Measurements from ENCODE around the gene OR2A7. TPM values are rescaled to one million over a fixed set of nuclear protein-coding genes. Genes with fewer than 3 reads are reported as not detected.
"Not testable (repeated sequence)": the region's sequence is repeated elsewhere in the genome, so short reads cannot be mapped to it uniquely, and the experiment has no call there.

Gene OR2A7
- polyA plus RNA-seq, 1 of the 3 experiments (the other 2 are of a cell fraction) = not detected

- DNase-seq; POLR2A ChIA-PET; H3F3A ChIP-seq (replicated peaks; ENCODE audit: insufficient read depth); H3K9ac ChIP-seq; H3K79me2 ChIP-seq (ENCODE audit: insufficient read depth); H3K4me1 ChIP-seq (ENCODE audit: control insufficient read depth in 1 of 2, insufficient read depth in 2 of 2, low read depth in 1 of 2, low read length in 1 of 2); H3K9me2 ChIP-seq; H3K27me3 ChIP-seq (ENCODE audit: insufficient read depth); H3K4me3 ChIP-seq (ENCODE audit: low read depth in 2 of 2, low read length in 1 of 2); H4K20me1 ChIP-seq (ENCODE audit: insufficient read depth); H3K27ac ChIP-seq (ENCODE audit: low read depth in 2 of 2, low read length in 1 of 2); H3K36me3 ChIP-seq (replicated peaks in 1 of 2; ENCODE audit: control insufficient read depth in 1 of 2, insufficient read depth in 2 of 2, low read length in 1 of 2); H3K4me2 ChIP-seq; CTCF ChIA-PET; H2AFZ ChIP-seq (ENCODE audit: low read depth); H3K9me3 ChIP-seq: not testable (repeated sequence)
- WGBS (ENCODE audit: low lambda C conversion rate) = no CpG with 5 or more reads among the region's 5 CpGs
Measured at GRCh38 chr7:144246967-144247366, 17.6 kb downstream of the OR2A7 start.

DNA sequence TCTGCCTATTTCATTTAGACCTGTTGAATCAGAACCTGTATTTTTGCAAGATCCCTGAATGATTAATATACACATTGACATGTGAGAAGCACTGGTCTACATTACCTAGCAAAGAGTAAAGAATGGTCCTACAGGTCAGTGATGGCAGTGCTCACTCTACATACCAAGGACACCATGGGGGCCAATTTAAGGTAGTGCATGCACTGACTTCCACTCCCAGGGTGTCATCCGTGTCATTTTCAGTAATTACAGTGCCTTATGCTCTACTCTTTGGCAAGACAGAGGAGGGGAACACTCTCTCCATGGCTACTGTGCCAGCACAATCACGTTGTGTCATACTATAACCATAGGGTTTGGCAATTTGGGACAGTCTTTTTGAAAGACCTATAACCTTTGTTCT lies 19.2 kb downstream of the OR2A7 start:
- H3K9me2 ChIP-seq; DNase-seq; H3K4me1 ChIP-seq (ENCODE audit: control insufficient read depth in 1 of 2, insufficient read depth in 2 of 2, low read depth in 1 of 2, low read length in 1 of 2); CTCF ChIA-PET; H3K27ac ChIP-seq (ENCODE audit: low read depth in 2 of 2, low read length in 1 of 2); H2AFZ ChIP-seq (ENCODE audit: low read depth); H3K9me3 ChIP-seq; H3F3A ChIP-seq (replicated peaks; ENCODE audit: insufficient read depth); H3K9ac ChIP-seq; H3K27me3 ChIP-seq (ENCODE audit: insufficient read depth); H3K4me2 ChIP-seq; H3K79me2 ChIP-seq (ENCODE audit: insufficient read depth); H3K36me3 ChIP-seq (replicated peaks in 1 of 2; ENCODE audit: control insufficient read depth in 1 of 2, insufficient read depth in 2 of 2, low read length in 1 of 2); H3K4me3 ChIP-seq (ENCODE audit: low read depth in 2 of 2, low read length in 1 of 2); H4K20me1 ChIP-seq (ENCODE audit: insufficient read depth); POLR2A ChIA-PET: not testable (repeated sequence)
- WGBS (ENCODE audit: low lambda C conversion rate) = no CpG with 5 or more reads among the region's 2 CpGs

DNA sequence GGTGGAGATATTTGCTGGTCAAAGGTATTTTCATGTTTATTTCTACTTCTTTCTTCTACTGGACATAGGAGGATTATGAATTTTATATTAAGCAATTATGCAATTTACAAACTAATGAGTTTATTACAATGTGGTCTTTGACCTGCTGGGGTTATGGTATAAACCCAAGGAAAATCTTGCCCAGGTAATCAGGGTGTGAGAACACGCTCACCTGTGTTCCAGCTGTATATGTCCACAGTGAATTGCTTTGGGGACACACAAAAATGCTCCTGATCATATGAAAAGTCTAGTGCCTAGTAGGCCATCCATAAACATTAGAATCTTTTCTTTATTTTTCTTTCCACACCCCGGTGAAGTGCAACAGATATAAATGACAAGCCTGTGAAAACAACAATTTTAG lies 25.2 kb downstream of the OR2A7 start, which contains the start of gene OR2A42:
Gene OR2A42, minus strand, starts transcription at position 241 of the 400 bp plus-strand sequence. CDS start 6,762 bp downstream, outside the sequence.
- H3K4me3 ChIP-seq (ENCODE audit: low read depth in 2 of 2, low read length in 1 of 2); H3K4me1 ChIP-seq (ENCODE audit: control insufficient read depth in 1 of 2, insufficient read depth in 2 of 2, low read depth in 1 of 2, low read length in 1 of 2); H3K9me3 ChIP-seq; POLR2A ChIA-PET; H2AFZ ChIP-seq (ENCODE audit: low read depth); H3K9me2 ChIP-seq; DNase-seq; H3K27me3 ChIP-seq (ENCODE audit: insufficient read depth); H3K9ac ChIP-seq; H3F3A ChIP-seq (replicated peaks; ENCODE audit: insufficient read depth); H3K4me2 ChIP-seq; H3K36me3 ChIP-seq (replicated peaks in 1 of 2; ENCODE audit: control insufficient read depth in 1 of 2, insufficient read depth in 2 of 2, low read length in 1 of 2); CTCF ChIA-PET; H3K27ac ChIP-seq (ENCODE audit: low read depth in 2 of 2, low read length in 1 of 2); H4K20me1 ChIP-seq (ENCODE audit: insufficient read depth); H3K79me2 ChIP-seq (ENCODE audit: insufficient read depth): not testable (repeated sequence)
- 5% methylated on average over 1 of the region's 2 CpGs for WGBS (ENCODE audit: low lambda C conversion rate)

- H3F3A ChIP-seq (replicated peaks; ENCODE audit: insufficient read depth); H3K4me2 ChIP-seq; H3K36me3 ChIP-seq (replicated peaks in 1 of 2; ENCODE audit: control insufficient read depth in 1 of 2, insufficient read depth in 2 of 2, low read length in 1 of 2); H4K20me1 ChIP-seq (ENCODE audit: insufficient read depth); H3K27ac ChIP-seq (ENCODE audit: low read depth in 2 of 2, low read length in 1 of 2); DNase-seq; H3K4me1 ChIP-seq (ENCODE audit: control insufficient read depth in 1 of 2, insufficient read depth in 2 of 2, low read depth in 1 of 2, low read length in 1 of 2); H3K27me3 ChIP-seq (ENCODE audit: insufficient read depth); H3K9ac ChIP-seq; POLR2A ChIA-PET; H3K9me3 ChIP-seq; H3K79me2 ChIP-seq (ENCODE audit: insufficient read depth); H3K4me3 ChIP-seq (ENCODE audit: low read depth in 2 of 2, low read length in 1 of 2); CTCF ChIA-PET; H2AFZ ChIP-seq (ENCODE audit: low read depth); H3K9me2 ChIP-seq: not testable (repeated sequence)
- WGBS (ENCODE audit: low lambda C conversion rate) = 1% methylated on average over 2 of the region's 2 CpGs
Measured at GRCh38 chr7:144238530-144239082, 26.0 kb downstream of the OR2A7 start.

GRCh38 chr7:144233039-144233438 lies 31.6 kb downstream of the OR2A7 start:
- H3K79me2 ChIP-seq (ENCODE audit: insufficient read depth); H4K20me1 ChIP-seq (ENCODE audit: insufficient read depth); H3K9ac ChIP-seq; H3K36me3 ChIP-seq (replicated peaks in 1 of 2; ENCODE audit: control insufficient read depth in 1 of 2, insufficient read depth in 2 of 2, low read length in 1 of 2); DNase-seq; CTCF ChIA-PET; H3F3A ChIP-seq (replicated peaks; ENCODE audit: insufficient read depth); H3K4me2 ChIP-seq; H3K27me3 ChIP-seq (ENCODE audit: insufficient read depth); H3K4me1 ChIP-seq (ENCODE audit: control insufficient read depth in 1 of 2, insufficient read depth in 2 of 2, low read depth in 1 of 2, low read length in 1 of 2); H3K27ac ChIP-seq (ENCODE audit: low read depth in 2 of 2, low read length in 1 of 2); H2AFZ ChIP-seq (ENCODE audit: low read depth); H3K9me3 ChIP-seq; POLR2A ChIA-PET; H3K9me2 ChIP-seq; H3K4me3 ChIP-seq (ENCODE audit: low read depth in 2 of 2, low read length in 1 of 2): not testable (repeated sequence)
- WGBS (ENCODE audit: low lambda C conversion rate) = 3% methylated on average over 1 of the region's 1 CpG

DNA sequence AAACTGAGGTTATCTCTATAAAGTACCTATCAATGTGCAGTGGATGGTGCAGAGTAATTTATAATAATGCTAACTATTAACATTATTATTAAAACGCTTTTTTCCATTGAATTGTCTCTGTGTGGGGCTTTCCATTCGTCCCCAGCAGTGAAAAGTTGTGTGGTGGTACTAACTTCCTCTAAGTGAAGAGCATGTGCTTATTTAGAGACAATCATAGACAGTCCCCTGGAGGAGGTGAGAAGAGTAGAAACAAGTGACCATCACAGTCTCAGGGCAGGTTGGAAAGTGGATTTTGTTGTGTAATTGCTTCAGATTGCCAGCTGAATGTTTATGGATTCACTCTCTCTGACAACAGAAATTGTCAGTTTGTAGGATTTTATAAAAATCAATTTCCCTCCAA lies 33.6 kb downstream of the OR2A7 start:
- H3K36me3 ChIP-seq (replicated peaks in 1 of 2; ENCODE audit: control insufficient read depth in 1 of 2, insufficient read depth in 2 of 2, low read length in 1 of 2); H3K9ac ChIP-seq; H3F3A ChIP-seq (replicated peaks; ENCODE audit: insufficient read depth); CTCF ChIA-PET; H2AFZ ChIP-seq (ENCODE audit: low read depth); POLR2A ChIA-PET; DNase-seq; H3K27ac ChIP-seq (ENCODE audit: low read depth in 2 of 2, low read length in 1 of 2); H3K4me1 ChIP-seq (ENCODE audit: control insufficient read depth in 1 of 2, insufficient read depth in 2 of 2, low read depth in 1 of 2, low read length in 1 of 2); H3K9me3 ChIP-seq; H3K27me3 ChIP-seq (ENCODE audit: insufficient read depth); H3K79me2 ChIP-seq (ENCODE audit: insufficient read depth); H4K20me1 ChIP-seq (ENCODE audit: insufficient read depth); H3K9me2 ChIP-seq; H3K4me2 ChIP-seq; H3K4me3 ChIP-seq (ENCODE audit: low read depth in 2 of 2, low read length in 1 of 2): not testable (repeated sequence)
- WGBS (ENCODE audit: low lambda C conversion rate) = no CpG with 5 or more reads among the region's 2 CpGs

- H3K9me3 ChIP-seq; H3K27me3 ChIP-seq (ENCODE audit: insufficient read depth); H3K4me3 ChIP-seq (ENCODE audit: low read depth in 2 of 2, low read length in 1 of 2); H3K4me1 ChIP-seq (ENCODE audit: control insufficient read depth in 1 of 2, insufficient read depth in 2 of 2, low read depth in 1 of 2, low read length in 1 of 2); H3K79me2 ChIP-seq (ENCODE audit: insufficient read depth); H3K36me3 ChIP-seq (replicated peaks in 1 of 2; ENCODE audit: control insufficient read depth in 1 of 2, insufficient read depth in 2 of 2, low read length in 1 of 2); H3K9me2 ChIP-seq; H3F3A ChIP-seq (replicated peaks; ENCODE audit: insufficient read depth); POLR2A ChIA-PET; H2AFZ ChIP-seq (ENCODE audit: low read depth); H4K20me1 ChIP-seq (ENCODE audit: insufficient read depth); CTCF ChIA-PET; H3K4me2 ChIP-seq; DNase-seq; H3K27ac ChIP-seq (ENCODE audit: low read depth in 2 of 2, low read length in 1 of 2); H3K9ac ChIP-seq: not testable (repeated sequence)
- WGBS (ENCODE audit: low lambda C conversion rate) = 0% methylated on average over 1 of the region's 3 CpGs
Measured at GRCh38 chr7:144228810-144229209, 35.8 kb downstream of the OR2A7 start.
